ENCODE measurements around the gene PGRMC1. TPM values are rescaled to one million over a fixed set of nuclear protein-coding genes. Genes with fewer than 3 reads are reported as not detected.
A peak's percentile ranks its signal among the peaks of the same experiment; 100 is the strongest.

PGRMC1 gene
- total RNA-seq, result 10 to 100 TPM; 47.4 to 50.6 TPM
- 19.9 TPM for polyA plus RNA-seq

GRCh38 chrX:119235872-119236622, at the start of gene PGRMC1:
Gene PGRMC1 (plus strand): TSS chrX:119236285. CDS start chrX:119236364, 79 bp downstream.
- H3K36me3 ChIP-seq (ENCODE audit: insufficient read depth, low read length), result no peaks in the 10 kb centered on the region
- H3K4me3 Mint-ChIP-seq, result peak within 1 kb of the TSS; percentile 82 to 94 (median 87)
- H3K36me3 Mint-ChIP-seq, result peaks cover 0 to 18% (median 2%) of the 10 kb centered on the region in 3 donors
- H3K27me3 Mint-ChIP-seq, result peaks cover 0 to 5% of the 10 kb centered on the region in 2 donors
- no peaks in the 10 kb centered on the region for H3K27me3 ChIP-seq (ENCODE audit: insufficient read depth, low read length, poor library complexity, severe bottlenecking)
- peaks cover 17% of the 10 kb centered on the region for H3K4me1 ChIP-seq (ENCODE audit: insufficient read depth, low read length)
- H3K9me3 ChIP-seq (ENCODE audit: low read length), result no peaks in the 10 kb centered on the region
- CTCF ChIA-PET, result no interaction called here
- peaks cover 20 to 43% (median 32%) of the 10 kb centered on the region in 3 donors for H3K4me1 Mint-ChIP-seq
- POLR2A ChIA-PET, result no interaction called here
- peak within 1 kb of the TSS; percentile 81 for H3K4me3 ChIP-seq (ENCODE audit: low read length)
- peaks cover 0 to 1% (median 0%) of the 10 kb centered on the region in 5 donors for H3K9me3 Mint-ChIP-seq
- H3K27ac Mint-ChIP-seq, result peak within 1 kb of the TSS; percentile 78 to 93 (median 84)
- DNase-seq, result peak; percentile 69 to 88 (median 81)
- peak within 1 kb of the TSS; percentile 64 for H3K27ac ChIP-seq (ENCODE audit: low read depth, low read length)

- Histone ChIP-seq H3K36me3 (ENCODE audit: insufficient read depth, low read length) (no peaks in the 10 kb centered on the region), H3K9me3 (ENCODE audit: low read length) (no peaks in the 10 kb centered on the region), H3K4me3 (ENCODE audit: low read length) (no peak overlapping the region), H3K27ac (ENCODE audit: low read depth, low read length) (no peak overlapping the region), H3K27me3 (ENCODE audit: insufficient read depth, low read length, poor library complexity, severe bottlenecking) (no peaks in the 10 kb centered on the region), H3K4me1 (ENCODE audit: insufficient read depth, low read length) (no peaks in the 10 kb centered on the region)
- no peak overlapping the region for H3K4me3 Mint-ChIP-seq
- no peaks in the 10 kb centered on the region for H3K9me3 Mint-ChIP-seq
- H3K36me3 Mint-ChIP-seq, result no peaks in the 10 kb centered on the region
- no peak for DNase-seq
- POLR2A ChIA-PET, result no interaction called here
- H3K27me3 Mint-ChIP-seq, result peaks cover 0 to 5% of the 10 kb centered on the region in 2 donors
- CTCF ChIA-PET, result no interaction called here
- H3K4me1 Mint-ChIP-seq, result no peaks in the 10 kb centered on the region
- H3K27ac Mint-ChIP-seq, result no peak overlapping the region
These were observed 49.3 kb upstream of the PGRMC1 start for GRCh38 chrX:119186763-119187162.

- ChIA-PET POLR2A (no interaction called here), CTCF (no interaction called here)
- no peak overlapping the region for H3K27ac Mint-ChIP-seq
- Histone ChIP-seq H3K27me3 (ENCODE audit: insufficient read depth, low read length, poor library complexity, severe bottlenecking) (no peaks in the 10 kb centered on the region), H3K27ac (ENCODE audit: low read depth, low read length) (no peak overlapping the region), H3K4me1 (ENCODE audit: insufficient read depth, low read length) (no peaks in the 10 kb centered on the region), H3K36me3 (ENCODE audit: insufficient read depth, low read length) (no peaks in the 10 kb centered on the region), H3K4me3 (ENCODE audit: low read length) (no peak overlapping the region), H3K9me3 (ENCODE audit: low read length) (no peaks in the 10 kb centered on the region)
- peaks cover 0 to 5% of the 10 kb centered on the region in 2 donors for H3K27me3 Mint-ChIP-seq
- H3K4me3 Mint-ChIP-seq, result no peak overlapping the region
- H3K36me3 Mint-ChIP-seq, result no peaks in the 10 kb centered on the region
- DNase-seq, result no peak
- no peaks in the 10 kb centered on the region for H3K4me1 Mint-ChIP-seq
- H3K9me3 Mint-ChIP-seq, result no peaks in the 10 kb centered on the region
These were observed 48.8 kb upstream of the PGRMC1 start for GRCh38 chrX:119187298-119187697.

GRCh38 chrX:119189115-119189514, 47.0 kb upstream of the PGRMC1 start:
- ChIA-PET POLR2A (no interaction called here), CTCF (no interaction called here)
- Histone ChIP-seq H3K27ac (ENCODE audit: low read depth, low read length) (no peak overlapping the region), H3K36me3 (ENCODE audit: insufficient read depth, low read length) (no peaks in the 10 kb centered on the region), H3K9me3 (ENCODE audit: low read length) (no peaks in the 10 kb centered on the region), H3K27me3 (ENCODE audit: insufficient read depth, low read length, poor library complexity, severe bottlenecking) (no peaks in the 10 kb centered on the region), H3K4me3 (ENCODE audit: low read length) (no peak overlapping the region), H3K4me1 (ENCODE audit: insufficient read depth, low read length) (no peaks in the 10 kb centered on the region)
- Mint-ChIP-seq H3K4me1 (no peaks in the 10 kb centered on the region), H3K36me3 (no peaks in the 10 kb centered on the region), H3K4me3 (no peak overlapping the region), H3K27me3 (peaks cover 0 to 5% of the 10 kb centered on the region in 2 donors), H3K9me3 (no peaks in the 10 kb centered on the region), H3K27ac (no peak overlapping the region)
- no peak for DNase-seq

GRCh38 chrX:119189595-119189994, 46.5 kb upstream of the PGRMC1 start:
- Histone ChIP-seq H3K27me3 (ENCODE audit: insufficient read depth, low read length, poor library complexity, severe bottlenecking) (no peaks in the 10 kb centered on the region), H3K4me3 (ENCODE audit: low read length) (no peak overlapping the region), H3K4me1 (ENCODE audit: insufficient read depth, low read length) (no peaks in the 10 kb centered on the region), H3K36me3 (ENCODE audit: insufficient read depth, low read length) (no peaks in the 10 kb centered on the region), H3K27ac (ENCODE audit: low read depth, low read length) (no peak overlapping the region), H3K9me3 (ENCODE audit: low read length) (no peaks in the 10 kb centered on the region)
- CTCF ChIA-PET, result no interaction called here
- no peak for DNase-seq
- Mint-ChIP-seq H3K9me3 (no peaks in the 10 kb centered on the region), H3K27me3 (peaks cover 0 to 5% of the 10 kb centered on the region in 2 donors), H3K36me3 (no peaks in the 10 kb centered on the region), H3K4me1 (no peaks in the 10 kb centered on the region), H3K27ac (no peak overlapping the region), H3K4me3 (no peak overlapping the region)
- POLR2A ChIA-PET, result no interaction called here

GRCh38 chrX:119190091-119190681, 45.9 kb upstream of the PGRMC1 start:
- CTCF ChIA-PET, result no interaction called here
- H3K27ac Mint-ChIP-seq, result no peak overlapping the region
- no peaks in the 10 kb centered on the region for H3K4me1 Mint-ChIP-seq
- DNase-seq, result no peak
- H3K9me3 Mint-ChIP-seq, result no peaks in the 10 kb centered on the region
- no peak overlapping the region for H3K4me3 ChIP-seq (ENCODE audit: low read length)
- H3K27me3 ChIP-seq (ENCODE audit: insufficient read depth, low read length, poor library complexity, severe bottlenecking), result no peaks in the 10 kb centered on the region
- peaks cover 0 to 5% of the 10 kb centered on the region in 2 donors for H3K27me3 Mint-ChIP-seq
- no peaks in the 10 kb centered on the region for H3K4me1 ChIP-seq (ENCODE audit: insufficient read depth, low read length)
- POLR2A ChIA-PET, result no interaction called here
- no peaks in the 10 kb centered on the region for H3K9me3 ChIP-seq (ENCODE audit: low read length)
- H3K27ac ChIP-seq (ENCODE audit: low read depth, low read length), result no peak overlapping the region
- no peak overlapping the region for H3K4me3 Mint-ChIP-seq
- no peaks in the 10 kb centered on the region for H3K36me3 ChIP-seq (ENCODE audit: insufficient read depth, low read length)
- no peaks in the 10 kb centered on the region for H3K36me3 Mint-ChIP-seq

GRCh38 chrX:119190831-119191230, 45.3 kb upstream of the PGRMC1 start:
- no peaks in the 10 kb centered on the region for H3K9me3 ChIP-seq (ENCODE audit: low read length)
- no peak overlapping the region for H3K4me3 ChIP-seq (ENCODE audit: low read length)
- CTCF ChIA-PET, result no interaction called here
- peaks cover 0 to 5% of the 10 kb centered on the region in 2 donors for H3K27me3 Mint-ChIP-seq
- no peaks in the 10 kb centered on the region for H3K27me3 ChIP-seq (ENCODE audit: insufficient read depth, low read length, poor library complexity, severe bottlenecking)
- no peak for DNase-seq
- no peaks in the 10 kb centered on the region for H3K36me3 ChIP-seq (ENCODE audit: insufficient read depth, low read length)
- no peak overlapping the region for H3K27ac ChIP-seq (ENCODE audit: low read depth, low read length)
- H3K4me1 ChIP-seq (ENCODE audit: insufficient read depth, low read length), result no peaks in the 10 kb centered on the region
- no peaks in the 10 kb centered on the region for H3K9me3 Mint-ChIP-seq
- H3K27ac Mint-ChIP-seq, result no peak overlapping the region
- POLR2A ChIA-PET, result no interaction called here
- no peaks in the 10 kb centered on the region for H3K36me3 Mint-ChIP-seq
- no peak overlapping the region for H3K4me3 Mint-ChIP-seq
- no peaks in the 10 kb centered on the region for H3K4me1 Mint-ChIP-seq

- Mint-ChIP-seq H3K4me3 (no peak overlapping the region), H3K36me3 (peaks cover 0 to 2% (median 0%) of the 10 kb centered on the region in 3 donors), H3K27ac (no peak overlapping the region), H3K4me1 (no peaks in the 10 kb centered on the region), H3K27me3 (peaks cover 0 to 4% of the 10 kb centered on the region in 2 donors), H3K9me3 (no peaks in the 10 kb centered on the region)
- ChIA-PET POLR2A (no interaction called here), CTCF (no interaction called here)
- Histone ChIP-seq H3K27me3 (ENCODE audit: insufficient read depth, low read length, poor library complexity, severe bottlenecking) (no peaks in the 10 kb centered on the region), H3K4me1 (ENCODE audit: insufficient read depth, low read length) (no peaks in the 10 kb centered on the region), H3K27ac (ENCODE audit: low read depth, low read length) (no peak overlapping the region), H3K4me3 (ENCODE audit: low read length) (no peak overlapping the region), H3K9me3 (ENCODE audit: low read length) (no peaks in the 10 kb centered on the region), H3K36me3 (ENCODE audit: insufficient read depth, low read length) (no peaks in the 10 kb centered on the region)
- no peak for DNase-seq
These were observed 41.5 kb upstream of the PGRMC1 start for GRCh38 chrX:119194621-119195020.

All from CD8-positive, alpha-beta memory T cell (primary cell).